ENCODE data around the gene TSEN54. TPM values are rescaled to one million over a fixed set of nuclear protein-coding genes. Genes with fewer than 3 reads are reported as not detected.

The TSEN54 gene
- total RNA-seq, 4 donors from 2014 or later, result 36.6 to 105 (median 61.2) TPM

GRCh38 chr17:75502721-75503329 lies 13.5 kb upstream of the TSEN54 start:
- WGBS, 2 donors (ENCODE audit: low coverage in 1 of 2), result 93% methylated on average over 24 of the region's 25 CpGs; no CpG with 5 or more reads in 1 of the 2 donors

DNA sequence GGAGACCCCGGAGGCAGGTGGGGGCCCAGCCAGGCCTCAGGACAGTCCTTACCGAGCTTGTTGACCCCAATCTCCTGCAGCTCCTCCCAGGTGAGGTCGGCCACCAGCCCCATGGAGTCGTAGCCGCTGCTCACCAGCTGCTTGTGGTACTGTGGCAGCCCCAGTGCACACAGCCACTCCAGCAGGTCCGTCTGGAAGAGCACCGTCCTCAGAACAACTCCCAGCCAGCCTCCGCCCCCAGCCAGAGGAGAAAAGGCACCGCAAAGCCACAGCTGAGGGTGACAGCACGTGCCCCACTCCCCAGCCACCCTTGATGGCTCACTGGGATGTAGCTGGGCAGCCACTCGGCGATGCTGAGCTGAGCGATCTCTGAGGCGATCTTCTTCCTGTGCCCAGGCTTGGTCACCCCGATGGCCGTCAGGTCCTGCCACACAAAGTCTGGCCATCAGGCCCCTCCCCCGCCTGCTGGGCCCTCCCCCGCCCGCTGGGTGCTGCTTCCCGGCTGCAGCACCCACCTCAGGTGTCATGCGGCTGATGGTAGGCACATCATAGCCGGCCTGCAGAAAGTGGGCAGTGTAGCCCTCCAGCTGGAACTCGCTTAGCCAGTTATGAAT lies 12.9 kb upstream of the TSEN54 start:
- Histone ChIP-seq H3K27ac (no peak overlapping the region), H3K36me3 (no peaks in the 10 kb centered on the region), H3K4me3 (no peak overlapping the region), H3K9me3 (no peaks in the 10 kb centered on the region), H3K27me3 (no peaks in the 10 kb centered on the region), H3K4me1 (peaks cover 0 to 3% (median 1%) of the 10 kb centered on the region in 4 donors)
- 79% methylated on average over 18 of the region's 23 CpGs; no CpG with 5 or more reads in 1 of the 2 donors for WGBS, 2 donors (ENCODE audit: low coverage in 1 of 2)
- in situ Hi-C loops (cut with MboI; ENCODE audit: low pct_ligation_motif_present in 1 of 4, low pct_unique_long_range_greater_than_20kb in 1 of 4, low sequenced_read_pairs in 3 of 4), result no loop called here
- TF ChIP-seq EP300 (IDR thresholded peaks at IDR 0.05; ENCODE audit: low read depth) (no peak), POLR2A (IDR thresholded peaks at IDR 0.05) (no peak)
- DNase-seq, result no peak
- intact Hi-C loops (cut with DNase I; ENCODE audit: low total_unique reads), result no loop called here

More at GRCh38 chr17:75502721-75503329, 13.5 kb upstream of the TSEN54 start:
- Histone ChIP-seq H3K27me3 (no peaks in the 10 kb centered on the region), H3K4me3 (no peak overlapping the region), H3K27ac (no peak overlapping the region), H3K4me1 (peaks cover 0 to 3% (median 0%) of the 10 kb centered on the region in 4 donors), H3K36me3 (no peaks in the 10 kb centered on the region), H3K9me3 (no peaks in the 10 kb centered on the region)
- in situ Hi-C loops (cut with MboI; ENCODE audit: low pct_ligation_motif_present in 1 of 4, low pct_unique_long_range_greater_than_20kb in 1 of 4, low sequenced_read_pairs in 3 of 4), result no loop called here
- DNase-seq, result no peak
- intact Hi-C loops (cut with DNase I; ENCODE audit: low total_unique reads), result no loop called here
- no peak for TF ChIP-seq POLR2A (IDR thresholded peaks at IDR 0.05)
- TF ChIP-seq EP300 (IDR thresholded peaks at IDR 0.05; ENCODE audit: low read depth), result no peak
- no peak for TF ChIP-seq CTCF (IDR thresholded peaks at IDR 0.05)

GRCh38 chr17:75503976-75504346 lies 12.4 kb upstream of the TSEN54 start:
- H3K9me3 ChIP-seq, result no peaks in the 10 kb centered on the region
- peaks cover 0 to 5% (median 2%) of the 10 kb centered on the region in 4 donors for H3K4me1 ChIP-seq
- H3K36me3 ChIP-seq, result no peaks in the 10 kb centered on the region
- H3K27me3 ChIP-seq, result no peaks in the 10 kb centered on the region
- 80% methylated on average over 13 of the region's 13 CpGs; no CpG with 5 or more reads in 1 of the 2 donors for WGBS, 2 donors (ENCODE audit: low coverage in 1 of 2)
- H3K27ac ChIP-seq, result no peak overlapping the region
- intact Hi-C loops (cut with DNase I; ENCODE audit: low total_unique reads) (no loop called here), in situ Hi-C loops (cut with MboI; ENCODE audit: low pct_ligation_motif_present in 1 of 4, low pct_unique_long_range_greater_than_20kb in 1 of 4, low sequenced_read_pairs in 3 of 4) (no loop called here)
- TF ChIP-seq POLR2A (IDR thresholded peaks at IDR 0.05) (no peak), POLR2AphosphoS5 (IDR thresholded peaks at IDR 0.05) (no peak), CTCF (IDR thresholded peaks at IDR 0.05) (no peak), EP300 (IDR thresholded peaks at IDR 0.05; ENCODE audit: low read depth) (no peak)
- H3K4me3 ChIP-seq, result no peak overlapping the region
- DNase-seq, result no peak

GRCh38 chr17:75504347-75505151 lies 11.8 kb upstream of the TSEN54 start:
- Histone ChIP-seq H3K27ac (no peak overlapping the region), H3K27me3 (no peaks in the 10 kb centered on the region), H3K4me3 (no peak overlapping the region), H3K36me3 (no peaks in the 10 kb centered on the region), H3K9me3 (no peaks in the 10 kb centered on the region), H3K4me1 (peaks cover 5 to 9% (median 7%) of the 10 kb centered on the region in 4 donors)
- 76% methylated on average over 21 of the region's 32 CpGs; no CpG with 5 or more reads in 1 of the 2 donors for WGBS, 2 donors (ENCODE audit: low coverage in 1 of 2)
- TF ChIP-seq EP300 (IDR thresholded peaks at IDR 0.05; ENCODE audit: low read depth) (no peak), POLR2A (IDR thresholded peaks at IDR 0.05) (no peak), POLR2AphosphoS5 (IDR thresholded peaks at IDR 0.05) (no peak), CTCF (IDR thresholded peaks at IDR 0.05) (peak; percentile 52 to 68 (median 62))
- in situ Hi-C loops (cut with MboI; ENCODE audit: low pct_ligation_motif_present in 1 of 4, low pct_unique_long_range_greater_than_20kb in 1 of 4, low sequenced_read_pairs in 3 of 4) (no loop called here), intact Hi-C loops (cut with DNase I; ENCODE audit: low total_unique reads) (no loop called here)
- DNase-seq, result peak; percentile 61

All from transverse colon (tissue), 4 donors.